ENCODE data around the gene DUOXA2.

GRCh38 chr15:45131510-45131909 is 17.4 kb downstream of the DUOXA2 start:
- TF ChIP-seq POLR2AphosphoS5 (IDR thresholded peaks at IDR 0.05) (peak; percentile 23 to 55), CTCF (IDR thresholded peaks at IDR 0.05) (no peak), POLR2A (IDR thresholded peaks at IDR 0.05) (peak in 1 of 4 donors; percentile 71), EP300 (IDR thresholded peaks at IDR 0.05) (peak in 2 of 4 donors; percentile 34 to 85)

Data from upper lobe of left lung (tissue), 4 donors.